Panc1 (cell line): ENCODE measurements around the gene SMCHD1. TPM values are rescaled to one million over a fixed set of nuclear protein-coding genes. Genes with fewer than 3 reads are reported as not detected.

ENCODE experiments used
- ATAC-seq: fragments of 200-7000 bp; cut with Tn5 transposase; 2 replicates; pipeline ENCODE4 v1.9.1; 2020; ENCODE audit warnings: mild to moderate bottlenecking, moderate library complexity
- BruUV-seq: library from RNA; stranded (reverse); fragments of 400-500 nt; replicated peaks from 2 replicates; lab custom pipeline; 2021; lab: Mats Ljungman, UMichigan
- CTCF ChIA-PET: fragments of 300-600 bp; sonication (Branson Sonifier 250); formaldehyde crosslinking; loops from one replicate; lab custom pipeline; 2022; ENCODE audit warnings: antibody characterized with exemption; lab: Charles Lee
- POLR2A ChIA-PET: fragments of 300-600 bp; sonication (Branson Sonifier 250); formaldehyde crosslinking; loops from one replicate; lab custom pipeline; 2022; ENCODE audit warnings: antibody characterized with exemption; lab: Charles Lee
- DNase-seq: peaks from one replicate; pipeline ENCODE4 v3.0.0-alpha.2; 2010; ENCODE audit warnings: low read depth, low spot score
- H3K27ac ChIP-seq: 2 replicates; pipeline ENCODE4 v1.5.1; 2011; ENCODE audit warnings: mild to moderate bottlenecking, low read length, inconsistent platforms
- H3K27me3 ChIP-seq: fragments of 200-500 bp; sonication (Bioruptor generic); 2 replicates; pipeline ENCODE4 v1.6.0; 2014; ENCODE audit warnings: low read length, inconsistent platforms; ENCODE audit not compliant: control insufficient read depth, insufficient read depth
- H3K36me3 ChIP-seq: fragments of 200-500 bp; sonication (Bioruptor generic); 2 replicates; pipeline ENCODE4 v1.5.1; 2014; ENCODE audit warnings: inconsistent platforms, mild to moderate bottlenecking, low read length, moderate library complexity; ENCODE audit not compliant: control insufficient read depth, insufficient read depth
- H3K4me1 ChIP-seq: 2 replicates; pipeline ENCODE4 v1.5.1; 2011; ENCODE audit warnings: inconsistent platforms, mild to moderate bottlenecking, low read length, moderate library complexity; ENCODE audit not compliant: control insufficient read depth, insufficient read depth
- H3K4me3 ChIP-seq, 2 experiments: 2 replicates each; pipeline ENCODE4 v1.5.1; 2011 to 2012; ENCODE audit warnings: low read depth in 2 of 2, low read length in 2 of 2, mild to moderate bottlenecking in 2 of 2, inconsistent platforms in 1 of 2, moderate library complexity in 1 of 2
- H3K9me3 ChIP-seq: fragments of 200-500 bp; sonication (Bioruptor generic); 2 replicates; pipeline ENCODE4 v1.5.1; 2014; ENCODE audit warnings: low read depth, mild to moderate bottlenecking, inconsistent platforms, low read length, moderate library complexity; ENCODE audit not compliant: control insufficient read depth, insufficient read depth
- CTCF ChIP-seq: fragments of 450-650 bp; IDR thresholded peaks from 2 replicates; pipeline ENCODE4 v1.5.1; 2017; ENCODE audit warnings: mild to moderate bottlenecking
- POLR2AphosphoS5 ChIP-seq: IDR thresholded peaks from 2 replicates; pipeline ENCODE4 v1.6.1; 2012; ENCODE audit warnings: mild to moderate bottlenecking, low read depth, low read length, moderate library complexity
- SIN3A ChIP-seq: IDR thresholded peaks from 2 replicates; pipeline ENCODE4 v1.6.1; 2012; ENCODE audit warnings: low read depth, mild to moderate bottlenecking, low read length, moderate library complexity, borderline replicate concordance; ENCODE audit not compliant: insufficient read depth
- TCF7L2 ChIP-seq: IDR thresholded peaks from 2 replicates; pipeline ENCODE4 v1.6.1; 2011; ENCODE audit warnings: mild to moderate bottlenecking, low read depth, low read length, inconsistent platforms
- in situ Hi-C: cut with HindIII; loops from 2 replicates; pipeline ENCODE4 v1.10.0; 2016; ENCODE audit warnings: low sequenced_read_pairs, low pct_unique_long_range_greater_than_20kb
- intact Hi-C: fragments of 100-400 bp; cut with micrococcal nuclease; formaldehyde crosslinking; loops from one replicate; pipeline ENCODE4 v1.10.0; 2022; ENCODE audit not compliant: unreplicated experiment
- total RNA-seq: library from RNA; stranded (reverse); gene quantifications from one replicate; pipeline ENCODE4 v1.2.1, GENCODE V29; 2021; ENCODE audit not compliant: unreplicated experiment
- TF ChIP-seq, protein P1 (sequence below), 2 experiments: IDR thresholded peaks; 2 replicates each; pipeline ENCODE4 v1.6.1; 2011 to 2012; ENCODE audit warnings: low read depth in 2 of 2, control low read depth in 1 of 2, low read length in 1 of 2, mild to moderate bottlenecking in 1 of 2, moderate library complexity in 1 of 2; ENCODE audit not compliant: insufficient read depth in 1 of 2

Gene SMCHD1
- total RNA-seq, 1 experiment from 2014 or later, result 40.9 TPM

DNA sequence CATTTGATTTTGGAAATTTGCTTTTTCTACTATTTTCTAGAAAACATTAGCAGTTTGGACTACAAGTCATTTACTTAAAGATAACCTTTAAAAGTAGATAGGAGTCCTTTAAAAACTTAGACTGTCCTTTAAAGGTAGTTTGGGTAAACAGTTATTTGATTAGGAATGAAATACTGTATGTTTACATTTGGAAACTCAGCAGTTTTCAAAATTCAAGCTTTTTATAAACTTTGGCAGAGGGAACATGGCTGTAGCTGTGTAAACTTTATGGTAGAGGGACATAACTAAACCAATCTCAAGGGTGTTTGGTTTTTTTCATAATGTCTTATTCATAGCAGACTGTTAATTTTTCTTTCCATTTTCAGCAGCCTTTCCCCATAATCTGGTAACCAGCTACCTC is 90.7 kb downstream of the SMCHD1 start:
- ChIA-PET POLR2A (no interaction called here), CTCF (no interaction called here)
- no peak for DNase-seq
- no peak overlapping the region for H3K27ac ChIP-seq
- intact Hi-C loops (no loop called here), in situ Hi-C loops (no loop called here)
- no peaks in the 10 kb centered on the region for H3K4me1 ChIP-seq
- ATAC-seq, result no peak
- no peaks in the 10 kb centered on the region for H3K9me3 ChIP-seq
- no peak for TF ChIP-seq POLR2AphosphoS5
- no peak for TF ChIP-seq CTCF
- TF ChIP-seq, protein P1, sequence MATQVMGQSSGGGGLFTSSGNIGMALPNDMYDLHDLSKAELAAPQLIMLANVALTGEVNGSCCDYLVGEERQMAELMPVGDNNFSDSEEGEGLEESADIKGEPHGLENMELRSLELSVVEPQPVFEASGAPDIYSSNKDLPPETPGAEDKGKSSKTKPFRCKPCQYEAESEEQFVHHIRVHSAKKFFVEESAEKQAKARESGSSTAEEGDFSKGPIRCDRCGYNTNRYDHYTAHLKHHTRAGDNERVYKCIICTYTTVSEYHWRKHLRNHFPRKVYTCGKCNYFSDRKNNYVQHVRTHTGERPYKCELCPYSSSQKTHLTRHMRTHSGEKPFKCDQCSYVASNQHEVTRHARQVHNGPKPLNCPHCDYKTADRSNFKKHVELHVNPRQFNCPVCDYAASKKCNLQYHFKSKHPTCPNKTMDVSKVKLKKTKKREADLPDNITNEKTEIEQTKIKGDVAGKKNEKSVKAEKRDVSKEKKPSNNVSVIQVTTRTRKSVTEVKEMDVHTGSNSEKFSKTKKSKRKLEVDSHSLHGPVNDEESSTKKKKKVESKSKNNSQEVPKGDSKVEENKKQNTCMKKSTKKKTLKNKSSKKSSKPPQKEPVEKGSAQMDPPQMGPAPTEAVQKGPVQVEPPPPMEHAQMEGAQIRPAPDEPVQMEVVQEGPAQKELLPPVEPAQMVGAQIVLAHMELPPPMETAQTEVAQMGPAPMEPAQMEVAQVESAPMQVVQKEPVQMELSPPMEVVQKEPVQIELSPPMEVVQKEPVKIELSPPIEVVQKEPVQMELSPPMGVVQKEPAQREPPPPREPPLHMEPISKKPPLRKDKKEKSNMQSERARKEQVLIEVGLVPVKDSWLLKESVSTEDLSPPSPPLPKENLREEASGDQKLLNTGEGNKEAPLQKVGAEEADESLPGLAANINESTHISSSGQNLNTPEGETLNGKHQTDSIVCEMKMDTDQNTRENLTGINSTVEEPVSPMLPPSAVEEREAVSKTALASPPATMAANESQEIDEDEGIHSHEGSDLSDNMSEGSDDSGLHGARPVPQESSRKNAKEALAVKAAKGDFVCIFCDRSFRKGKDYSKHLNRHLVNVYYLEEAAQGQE (IDR thresholded peaks at IDR 0.05; ENCODE audit: insufficient read depth in 1 of 2, low read depth in 2 of 2, low read length in 1 of 2), result no peak
- TF ChIP-seq SIN3A, result no peak
- TF ChIP-seq TCF7L2, result no peak
- H3K27me3 ChIP-seq, result no peaks in the 10 kb centered on the region
- H3K4me3 ChIP-seq, result no peak overlapping the region
- no TSS peak for BruUV-seq
- H3K36me3 ChIP-seq, result peaks cover 36% of the 10 kb centered on the region

DNA sequence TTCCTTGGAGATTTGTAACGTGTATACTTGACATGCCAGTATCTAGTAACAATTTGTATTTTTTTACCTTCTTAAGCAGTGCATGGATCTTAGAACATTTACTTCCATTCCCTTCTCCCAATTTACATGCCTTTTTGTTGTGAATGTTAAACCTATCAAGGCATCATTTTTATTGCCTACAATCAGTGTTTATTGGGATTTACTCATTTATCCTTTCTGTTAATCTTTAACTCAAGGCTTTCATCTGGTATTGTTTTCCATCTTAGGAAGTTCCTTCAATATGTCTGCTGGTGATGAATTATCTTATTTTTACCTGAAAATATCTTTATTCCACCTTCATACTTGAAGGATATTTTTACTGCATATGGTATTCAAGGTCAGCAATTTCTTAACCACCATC is 102.8 kb downstream of the SMCHD1 start:
- Histone ChIP-seq H3K27ac (no peak overlapping the region), H3K4me1 (no peaks in the 10 kb centered on the region), H3K4me3 (no peak overlapping the region), H3K9me3 (no peaks in the 10 kb centered on the region), H3K36me3 (peaks cover 19% of the 10 kb centered on the region), H3K27me3 (no peaks in the 10 kb centered on the region)
- TF ChIP-seq, protein P1 (IDR thresholded peaks at IDR 0.05; ENCODE audit: insufficient read depth in 1 of 2, low read depth in 2 of 2, low read length in 1 of 2), result no peak
- TF ChIP-seq POLR2AphosphoS5 (no peak), TCF7L2 (no peak), SIN3A (no peak), CTCF (no peak)
- in situ Hi-C loops, result no loop called here
- no TSS peak for BruUV-seq
- ATAC-seq, result no peak
- POLR2A ChIA-PET, result no interaction called here
- DNase-seq, result no peak
- intact Hi-C loops, result no loop called here
- CTCF ChIA-PET, result no interaction called here
